Esophagus muscularis mucosa (tissue), 3 donors: ENCODE measurements around the gene BTG3.

Experiments used
- POLR2A ChIP-seq: fragments of 450-650 bp; IDR thresholded peaks from one replicate; pipeline ENCODE4 v1.6.1; 2017; ENCODE audit warnings: antibody characterized with exemption, moderate library complexity, mild to moderate bottlenecking, low read depth
- POLR2AphosphoS5 ChIP-seq, 2 donors: sonication (generic); formaldehyde crosslinking; IDR thresholded peaks; one replicate each; pipeline ENCODE4 v1.6.1; 2017; ENCODE audit warnings: antibody characterized with exemption in 2 of 2
- TF ChIP-seq, protein P1 (sequence below), 3 experiments: fragments of 200-600 bp in 2 of 3; fragments of 450-650 bp in 1 of 3; sonication (generic) in 2 of 3; IDR thresholded peaks; one replicate each; pipeline ENCODE4 v1.5.1; 2017 to 2019; ENCODE audit warnings: antibody characterized with exemption in 3 of 3, mild to moderate bottlenecking in 2 of 3, moderate library complexity in 1 of 3

DNA sequence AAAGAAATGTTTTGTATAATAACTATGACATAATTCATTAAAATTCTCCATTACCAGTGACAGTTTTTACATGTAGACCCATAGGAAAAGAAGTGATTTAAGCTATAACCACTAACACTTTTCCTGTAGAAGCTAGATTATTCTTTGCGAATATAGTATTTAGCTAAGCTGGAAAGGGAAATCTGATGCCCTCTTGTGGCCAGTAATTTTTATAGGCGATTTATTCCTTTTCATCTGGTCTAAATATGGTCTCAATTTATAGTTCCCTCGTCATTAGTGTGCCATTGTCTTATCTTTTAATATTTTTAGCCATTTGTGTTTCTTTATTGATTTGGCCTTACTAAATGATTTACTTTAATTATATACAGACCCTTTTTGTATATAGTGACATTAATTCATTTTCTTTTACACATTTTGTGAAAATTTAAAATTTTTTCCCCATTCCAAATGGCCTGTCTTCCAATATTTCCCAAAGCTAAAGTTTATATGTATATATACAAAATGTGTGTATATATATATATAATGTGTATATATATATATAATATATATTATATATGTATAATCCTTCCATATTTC lies 26.7 kb downstream of the BTG3 start:
- no peak for TF ChIP-seq POLR2A
- TF ChIP-seq, protein P1, sequence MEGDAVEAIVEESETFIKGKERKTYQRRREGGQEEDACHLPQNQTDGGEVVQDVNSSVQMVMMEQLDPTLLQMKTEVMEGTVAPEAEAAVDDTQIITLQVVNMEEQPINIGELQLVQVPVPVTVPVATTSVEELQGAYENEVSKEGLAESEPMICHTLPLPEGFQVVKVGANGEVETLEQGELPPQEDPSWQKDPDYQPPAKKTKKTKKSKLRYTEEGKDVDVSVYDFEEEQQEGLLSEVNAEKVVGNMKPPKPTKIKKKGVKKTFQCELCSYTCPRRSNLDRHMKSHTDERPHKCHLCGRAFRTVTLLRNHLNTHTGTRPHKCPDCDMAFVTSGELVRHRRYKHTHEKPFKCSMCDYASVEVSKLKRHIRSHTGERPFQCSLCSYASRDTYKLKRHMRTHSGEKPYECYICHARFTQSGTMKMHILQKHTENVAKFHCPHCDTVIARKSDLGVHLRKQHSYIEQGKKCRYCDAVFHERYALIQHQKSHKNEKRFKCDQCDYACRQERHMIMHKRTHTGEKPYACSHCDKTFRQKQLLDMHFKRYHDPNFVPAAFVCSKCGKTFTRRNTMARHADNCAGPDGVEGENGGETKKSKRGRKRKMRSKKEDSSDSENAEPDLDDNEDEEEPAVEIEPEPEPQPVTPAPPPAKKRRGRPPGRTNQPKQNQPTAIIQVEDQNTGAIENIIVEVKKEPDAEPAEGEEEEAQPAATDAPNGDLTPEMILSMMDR (IDR thresholded peaks at IDR 0.05), result peak; percentile 52 to 66 (median 65)
- no peak for TF ChIP-seq POLR2AphosphoS5 (IDR thresholded peaks at IDR 0.05)
